Measurements from ENCODE around the gene ZNF763.
"Not testable (repeated sequence)": the region's sequence is repeated elsewhere in the genome, so short reads cannot be mapped to it uniquely, and the experiment has no call there.

The ZNF763 gene

DNA sequence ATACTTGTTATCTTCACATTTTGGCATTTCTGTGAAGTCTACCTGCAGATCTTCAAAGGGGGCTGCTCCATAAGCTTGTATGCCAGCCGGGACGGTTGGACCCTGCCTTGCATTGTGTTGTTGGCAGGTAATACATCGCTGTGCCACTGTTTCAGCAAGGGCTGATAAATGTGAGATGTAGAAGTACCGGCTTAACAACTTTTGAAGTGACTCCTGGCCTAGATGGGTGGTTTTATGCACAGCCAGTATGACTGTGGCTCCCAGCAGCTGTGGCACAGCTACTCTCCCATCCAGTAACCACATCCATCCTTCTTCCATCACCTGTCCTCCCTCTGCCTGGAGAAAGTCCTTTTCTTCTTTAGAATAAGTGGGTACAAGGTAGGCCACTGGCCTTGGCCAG, 20.2 kb upstream of the ZNF763 start:
- H3K4me3 Mint-ChIP-seq = no peak overlapping the region
- H3K9me3 Mint-ChIP-seq = peaks cover 92% of the 10 kb centered on the region
- no peak overlapping the region for H3K27ac Mint-ChIP-seq
- no peaks in the 10 kb centered on the region for H3K4me1 Mint-ChIP-seq
- TF ChIP-seq, protein P1, sequence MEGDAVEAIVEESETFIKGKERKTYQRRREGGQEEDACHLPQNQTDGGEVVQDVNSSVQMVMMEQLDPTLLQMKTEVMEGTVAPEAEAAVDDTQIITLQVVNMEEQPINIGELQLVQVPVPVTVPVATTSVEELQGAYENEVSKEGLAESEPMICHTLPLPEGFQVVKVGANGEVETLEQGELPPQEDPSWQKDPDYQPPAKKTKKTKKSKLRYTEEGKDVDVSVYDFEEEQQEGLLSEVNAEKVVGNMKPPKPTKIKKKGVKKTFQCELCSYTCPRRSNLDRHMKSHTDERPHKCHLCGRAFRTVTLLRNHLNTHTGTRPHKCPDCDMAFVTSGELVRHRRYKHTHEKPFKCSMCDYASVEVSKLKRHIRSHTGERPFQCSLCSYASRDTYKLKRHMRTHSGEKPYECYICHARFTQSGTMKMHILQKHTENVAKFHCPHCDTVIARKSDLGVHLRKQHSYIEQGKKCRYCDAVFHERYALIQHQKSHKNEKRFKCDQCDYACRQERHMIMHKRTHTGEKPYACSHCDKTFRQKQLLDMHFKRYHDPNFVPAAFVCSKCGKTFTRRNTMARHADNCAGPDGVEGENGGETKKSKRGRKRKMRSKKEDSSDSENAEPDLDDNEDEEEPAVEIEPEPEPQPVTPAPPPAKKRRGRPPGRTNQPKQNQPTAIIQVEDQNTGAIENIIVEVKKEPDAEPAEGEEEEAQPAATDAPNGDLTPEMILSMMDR (IDR thresholded peaks at IDR 0.05; ENCODE audit: unreplicated experiment in 3 of 3) = no peak
- no peaks in the 10 kb centered on the region for H3K27me3 Mint-ChIP-seq (ENCODE audit: low read depth)
- peaks cover 97% of the 10 kb centered on the region for H3K36me3 Mint-ChIP-seq (ENCODE audit: low read depth)

DNA sequence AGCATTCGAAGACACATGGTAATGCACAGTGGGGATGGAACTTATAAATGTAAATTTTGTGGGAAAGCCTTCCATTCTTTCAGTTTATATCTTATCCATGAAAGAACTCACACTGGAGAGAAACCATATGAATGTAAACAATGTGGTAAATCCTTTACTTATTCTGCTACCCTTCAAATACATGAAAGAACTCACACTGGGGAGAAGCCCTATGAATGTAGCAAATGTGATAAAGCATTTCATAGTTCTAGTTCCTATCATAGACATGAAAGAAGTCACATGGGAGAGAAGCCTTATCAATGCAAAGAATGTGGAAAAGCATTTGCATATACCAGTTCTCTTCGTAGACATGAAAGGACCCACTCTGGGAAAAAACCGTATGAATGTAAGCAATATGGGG, 16.2 kb upstream of the ZNF763 start:
- TF ChIP-seq, protein P1 (IDR thresholded peaks at IDR 0.05; ENCODE audit: unreplicated experiment in 3 of 3) = no peak
- H3K9me3 Mint-ChIP-seq = peaks cover 95% of the 10 kb centered on the region
- no peak overlapping the region for H3K27ac Mint-ChIP-seq
- H3K4me1 Mint-ChIP-seq = no peaks in the 10 kb centered on the region
- no peak overlapping the region for H3K4me3 Mint-ChIP-seq
- peaks cover 5% of the 10 kb centered on the region for H3K27me3 Mint-ChIP-seq (ENCODE audit: low read depth)
- peaks cover 100% of the 10 kb centered on the region for H3K36me3 Mint-ChIP-seq (ENCODE audit: low read depth)

DNA sequence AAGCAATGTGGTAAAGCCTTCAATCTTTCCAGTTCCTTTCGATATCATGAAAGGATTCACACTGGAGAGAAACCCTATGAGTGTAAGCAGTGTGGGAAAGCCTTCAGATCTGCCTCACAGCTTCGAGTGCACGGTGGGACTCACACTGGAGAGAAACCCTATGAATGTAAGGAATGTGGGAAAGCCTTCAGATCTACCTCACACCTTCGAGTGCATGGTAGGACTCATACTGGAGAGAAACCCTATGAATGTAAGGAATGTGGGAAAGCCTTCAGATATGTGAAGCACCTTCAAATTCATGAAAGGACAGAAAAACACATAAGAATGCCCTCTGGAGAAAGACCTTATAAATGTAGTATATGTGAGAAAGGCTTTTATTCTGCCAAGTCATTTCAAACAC, 15.6 kb upstream of the ZNF763 start:
- TF ChIP-seq, protein P1 (IDR thresholded peaks at IDR 0.05; ENCODE audit: unreplicated experiment in 3 of 3) = no peak
- peaks cover 5% of the 10 kb centered on the region for H3K27me3 Mint-ChIP-seq (ENCODE audit: low read depth)
- no peak overlapping the region for H3K4me3 Mint-ChIP-seq
- H3K4me1 Mint-ChIP-seq = no peaks in the 10 kb centered on the region
- no peak overlapping the region for H3K27ac Mint-ChIP-seq
- H3K9me3 Mint-ChIP-seq = peaks cover 94% of the 10 kb centered on the region
- peaks cover 100% of the 10 kb centered on the region for H3K36me3 Mint-ChIP-seq (ENCODE audit: low read depth)

DNA sequence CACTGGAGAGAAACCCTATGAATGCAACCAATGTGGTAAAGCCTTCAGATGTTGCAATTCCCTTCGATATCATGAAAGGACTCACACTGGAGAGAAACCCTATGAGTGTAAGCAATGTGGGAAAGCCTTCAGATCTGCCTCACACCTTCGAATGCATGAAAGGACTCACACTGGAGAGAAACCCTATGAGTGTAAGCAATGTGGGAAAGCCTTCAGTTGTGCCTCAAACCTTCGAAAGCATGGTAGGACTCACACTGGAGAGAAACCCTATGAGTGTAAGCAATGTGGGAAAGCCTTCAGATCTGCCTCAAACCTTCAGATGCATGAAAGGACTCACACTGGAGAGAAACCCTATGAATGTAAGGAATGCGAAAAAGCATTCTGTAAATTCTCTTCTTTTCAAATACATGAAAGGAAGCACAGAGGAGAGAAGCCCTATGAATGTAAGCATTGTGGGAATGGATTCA, 15.2 kb upstream of the ZNF763 start:
- H3K27ac Mint-ChIP-seq; H3K27me3 Mint-ChIP-seq (ENCODE audit: low read depth); H3K4me1 Mint-ChIP-seq; H3K4me3 Mint-ChIP-seq: not testable (repeated sequence)
- Mint-ChIP-seq H3K36me3 (ENCODE audit: low read depth) (peaks cover 99% of the 10 kb centered on the region), H3K9me3 (peaks cover 94% of the 10 kb centered on the region)

DNA sequence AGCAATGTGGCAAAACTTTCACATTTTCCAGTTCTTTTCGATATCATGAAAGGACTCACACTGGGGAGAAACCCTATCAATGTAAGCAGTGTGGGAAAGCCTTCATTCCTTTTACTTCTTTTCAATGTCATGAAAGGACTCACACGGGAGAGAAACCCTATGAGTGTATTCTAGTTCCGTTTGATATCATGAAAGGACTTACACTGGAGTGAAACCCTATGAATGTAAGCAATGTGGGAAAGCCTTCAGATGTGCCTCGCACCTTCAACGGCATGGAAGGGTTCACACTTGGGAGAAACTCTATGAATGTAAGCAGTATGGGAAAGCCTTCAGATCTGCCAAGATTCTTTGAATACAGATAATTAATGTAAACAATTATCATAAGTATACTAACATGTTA, 14.5 kb upstream of the ZNF763 start:
- H3K27me3 Mint-ChIP-seq (ENCODE audit: low read depth) = peaks cover 5% of the 10 kb centered on the region
- H3K4me3 Mint-ChIP-seq = no peak overlapping the region
- TF ChIP-seq, protein P1 (IDR thresholded peaks at IDR 0.05; ENCODE audit: unreplicated experiment in 3 of 3) = no peak
- H3K9me3 Mint-ChIP-seq = peaks cover 92% of the 10 kb centered on the region
- no peaks in the 10 kb centered on the region for H3K4me1 Mint-ChIP-seq
- H3K36me3 Mint-ChIP-seq (ENCODE audit: low read depth) = peaks cover 97% of the 10 kb centered on the region
- no peak overlapping the region for H3K27ac Mint-ChIP-seq

DNA sequence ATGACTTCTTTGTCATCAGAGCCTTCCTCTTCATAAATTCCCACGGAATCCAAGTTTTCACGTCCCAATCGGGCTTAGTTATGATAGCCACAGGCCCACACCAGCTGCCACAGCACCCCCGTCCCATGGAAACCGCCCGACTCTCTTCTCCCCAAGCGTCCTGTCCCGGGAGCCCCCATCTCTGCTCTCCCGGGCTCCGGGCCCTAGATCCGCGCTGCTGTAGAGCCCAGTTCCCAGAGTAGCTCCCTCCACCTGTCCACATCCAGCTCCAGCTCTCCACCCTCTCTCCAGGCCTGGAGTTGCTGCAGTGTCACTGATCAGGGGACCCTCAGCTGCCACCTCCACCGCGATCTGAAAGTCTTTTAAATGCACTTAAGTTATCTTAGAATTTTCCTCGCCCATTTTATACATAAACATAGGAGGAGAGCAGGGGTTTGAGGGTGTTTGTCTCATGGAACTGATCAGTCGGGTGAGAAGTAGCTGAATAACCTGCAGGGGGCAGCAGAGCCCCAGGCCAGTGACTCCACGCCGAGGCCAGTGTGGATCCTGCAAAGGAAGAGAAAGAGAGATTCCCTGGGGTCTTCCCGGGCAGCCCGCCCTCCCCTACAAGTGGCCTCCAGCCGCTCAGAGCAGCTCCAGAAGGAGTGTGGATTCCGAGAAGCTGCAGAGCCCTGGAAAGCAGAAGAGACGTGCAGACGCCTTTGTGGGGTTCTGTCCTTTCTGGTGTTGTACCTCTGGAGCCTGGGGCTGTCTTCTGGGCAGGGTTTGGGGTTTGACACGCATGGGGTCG, 1.1 kb upstream of the ZNF763 start:
- TF ChIP-seq, protein P1 (IDR thresholded peaks at IDR 0.05; ENCODE audit: unreplicated experiment in 3 of 3) = peak; percentile 73 to 83 (median 79)
- Mint-ChIP-seq H3K9me3 (peaks cover 13% of the 10 kb centered on the region), H3K27me3 (ENCODE audit: low read depth) (no peaks in the 10 kb centered on the region), H3K36me3 (ENCODE audit: low read depth) (peaks cover 34% of the 10 kb centered on the region), H3K27ac (peak overlapping the region; percentile 60 to 93 (median 92)), H3K4me3 (peak overlapping the region; percentile 92 to 96 (median 95)), H3K4me1 (peaks cover 24% of the 10 kb centered on the region)
